Right ventricle myocardium superior (tissue), 1 donor: Measurements from ENCODE around the gene KIAA2012. TPM values are rescaled to one million over a fixed set of nuclear protein-coding genes. Genes with fewer than 3 reads are reported as not detected.
"Not testable (repeated sequence)": the region's sequence is repeated elsewhere in the genome, so short reads cannot be mapped to it uniquely, and the experiment has no call there.

ENCODE experiments used
- ATAC-seq: fragments of 200-7000 bp; cut with Tn5 transposase; one replicate; pipeline ENCODE4 v1.9.1; 2020; ENCODE audit warnings: mild to moderate bottlenecking; ENCODE audit not compliant: poor library complexity
- DNase-seq: peaks from one replicate; pipeline ENCODE4 v3.0.0-alpha.2; 2020
- intact Hi-C: fragments of 100-400 bp; cut with DNase I; formaldehyde crosslinking; loops from one replicate; pipeline ENCODE4 v1.11.2; 2022
- total RNA-seq: library from RNA; stranded (reverse); fragmentation: NEBNext Ultra II Directional; extraction: Animal tissue kit (Norgen Biotek cat#: 25700); gene quantifications from one replicate; pipeline ENCODE4 v1.2.1, GENCODE V29; 2021
- donor health status: DM: no; HTN: yes; CAD: no; lungs with severe emphysema.

Gene KIAA2012
- total RNA-seq, 1 donor from 2014 or later: not detected

- DNase-seq: no peak
- no peak for ATAC-seq
- intact Hi-C loops: no loop called here
Observed at GRCh38 chr2:202201220-202202160, 128.4 kb downstream of the KIAA2012 start.

DNA sequence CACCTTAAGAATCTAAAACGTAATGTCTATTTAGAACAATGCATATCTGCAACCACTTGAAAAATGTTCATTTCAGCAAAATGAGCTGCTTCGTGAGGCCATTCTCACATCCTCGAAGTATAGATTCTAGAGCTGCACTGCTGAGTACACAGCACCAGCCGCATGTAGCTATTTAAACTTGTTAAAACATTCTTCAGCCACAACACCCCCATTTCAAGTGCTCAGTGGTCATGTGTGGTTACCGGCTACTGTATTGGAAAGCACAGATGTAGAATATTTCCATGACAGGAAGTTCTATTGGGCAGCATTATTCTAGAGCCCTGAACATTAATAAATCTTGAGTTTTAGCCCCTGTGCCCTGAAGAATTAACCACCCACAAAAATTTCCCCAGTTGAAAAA is 130.3 kb downstream of the KIAA2012 start:
- ATAC-seq (no peak), DNase-seq (no peak)

DNA sequence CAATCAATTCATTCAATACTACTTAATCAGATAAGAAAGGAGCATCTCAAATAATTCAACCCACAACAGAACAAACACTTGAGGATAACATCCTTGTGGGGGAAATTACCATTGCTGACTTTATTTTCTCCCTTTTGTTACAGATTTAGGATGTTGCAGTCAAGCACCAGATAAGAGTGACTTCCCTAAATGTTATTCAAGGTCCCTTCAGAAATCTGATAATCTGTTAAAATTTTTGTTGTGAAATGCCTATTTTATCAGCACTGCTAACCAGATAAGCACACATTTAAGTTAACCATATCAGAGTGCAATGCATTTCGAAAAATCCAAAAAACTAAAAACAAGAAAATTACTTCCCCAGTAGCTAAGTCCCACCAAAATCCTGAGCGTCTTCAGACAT is 131.8 kb downstream of the KIAA2012 start:
- intact Hi-C loops: no loop called here
- ATAC-seq: no peak
- no peak for DNase-seq

More for the DNA sequence above, 130.3 kb downstream of the KIAA2012 start:
- intact Hi-C loops: no loop called here

GRCh38 chr2:202208526-202208925 is 135.5 kb downstream of the KIAA2012 start:
- no peak for ATAC-seq
- intact Hi-C loops: no loop called here
- no peak for DNase-seq

GRCh38 chr2:202215179-202215578 is 142.1 kb downstream of the KIAA2012 start:
- ATAC-seq (no peak), DNase-seq (no peak)
- intact Hi-C loops: no loop called here

DNA sequence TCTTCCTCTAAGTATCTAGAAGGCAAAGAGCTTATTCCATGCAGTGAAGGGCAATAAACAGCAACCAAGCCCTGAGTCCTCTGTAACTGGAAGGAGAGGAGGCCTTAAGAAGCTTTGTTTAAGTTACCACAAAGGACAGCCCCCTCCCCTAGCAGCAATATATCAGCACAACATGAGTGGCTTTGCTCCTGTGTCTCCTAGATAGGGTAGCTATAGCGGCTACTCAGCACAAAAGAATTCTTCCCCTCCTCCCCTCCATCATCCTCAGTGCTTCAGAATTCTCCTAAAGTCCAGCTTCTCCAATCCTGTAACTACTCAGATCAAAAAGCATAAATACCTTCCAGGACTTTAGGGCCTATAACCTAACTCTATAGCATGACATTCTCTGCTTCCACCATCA is 148.8 kb downstream of the KIAA2012 start:
- ATAC-seq (no peak), DNase-seq (no peak)
- intact Hi-C loops: no loop called here

DNA sequence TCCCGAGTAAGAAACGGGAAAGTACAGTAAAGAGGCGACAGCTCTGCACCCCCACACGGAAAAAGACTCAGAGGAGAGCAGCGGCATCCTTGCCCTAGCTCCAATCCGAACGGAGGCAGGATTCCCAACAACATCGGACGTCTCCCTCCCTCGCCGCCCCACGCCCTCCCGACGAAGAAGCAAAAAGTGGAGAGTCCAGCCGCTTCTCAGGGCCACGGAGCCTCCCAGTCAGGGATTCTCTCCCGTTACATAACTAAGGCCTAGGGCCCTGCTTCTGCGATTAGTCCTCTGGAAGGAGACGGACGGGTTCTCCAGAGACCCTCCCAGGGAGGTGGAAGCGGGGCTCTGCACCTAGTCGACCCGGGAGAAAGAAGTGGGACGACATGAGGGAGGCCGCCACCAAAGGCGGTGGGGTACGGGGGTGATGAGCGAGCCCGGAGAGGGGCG is 164.8 kb downstream of the KIAA2012 start:
- DNase-seq: no peak
- intact Hi-C loops: no loop called here
- peak; percentile 51 for ATAC-seq

GRCh38 chr2:202238234-202239197 is 165.5 kb downstream of the KIAA2012 start, which contains the start of gene SUMO1:
SUMO1 (minus strand) TSS chr2:202238597; CDS start chr2:202238451, 146 bp downstream.
- peak; percentile 99 for ATAC-seq
- intact Hi-C loops: no loop called here
- peak; percentile 95 for DNase-seq

GRCh38 chr2:202247710-202248109 is 174.7 kb downstream of the KIAA2012 start:
- intact Hi-C loops, ATAC-seq, DNase-seq: not testable (repeated sequence)

DNA sequence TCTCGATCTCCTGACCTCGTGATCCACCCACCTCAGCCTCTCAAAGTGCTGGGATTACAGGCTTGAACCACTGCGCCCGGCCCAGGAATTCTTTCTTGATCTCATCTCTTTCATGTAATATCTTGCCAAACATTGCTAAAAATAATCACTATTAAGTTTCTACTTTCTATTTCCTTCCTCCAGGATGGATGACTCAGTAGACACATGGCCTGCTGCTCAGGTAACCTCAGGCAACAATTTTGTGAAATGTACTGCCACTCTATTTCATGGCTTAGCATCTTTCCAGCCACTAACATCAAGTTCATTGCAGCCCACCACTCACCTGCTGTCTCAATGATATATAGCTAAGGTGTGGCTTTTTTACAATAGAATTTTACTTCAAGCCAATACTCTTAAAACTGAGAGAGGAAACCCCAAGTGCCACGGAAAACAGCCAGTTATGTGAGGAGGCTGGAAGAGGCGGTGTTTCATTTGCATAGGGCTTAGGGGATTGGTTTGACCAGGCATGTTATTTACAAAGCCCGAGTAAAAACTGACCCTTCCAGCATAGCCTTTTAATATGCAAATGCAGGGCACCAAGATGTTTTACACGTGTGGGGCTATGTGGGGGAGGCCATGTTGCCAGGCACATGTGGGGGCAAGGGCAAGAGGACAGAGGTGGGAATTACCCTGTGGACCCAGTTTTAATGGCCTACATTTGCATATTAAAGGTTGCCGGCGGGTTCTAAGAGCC is 176.6 kb downstream of the KIAA2012 start:
- no peak for DNase-seq
- no peak for ATAC-seq
- intact Hi-C loops: no loop called here

DNA sequence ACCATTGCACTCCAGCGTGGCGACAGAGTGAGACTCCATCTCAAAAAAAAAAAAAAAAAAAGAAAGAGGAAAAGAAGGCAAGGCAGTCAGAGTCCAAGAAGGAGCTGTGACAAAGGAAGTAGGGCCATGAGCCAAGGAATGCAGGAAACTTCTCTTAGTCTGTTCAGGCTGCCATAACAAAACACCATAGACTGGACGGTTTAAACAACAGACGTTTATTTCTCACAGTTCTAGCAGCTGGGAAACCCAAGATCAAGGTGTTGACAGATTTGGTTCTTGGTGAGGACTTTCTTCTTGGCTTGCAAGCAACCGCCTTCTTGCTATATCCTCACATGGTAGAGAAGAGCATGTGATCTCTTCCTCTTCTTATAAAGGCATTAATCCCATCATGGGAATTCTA is 178.4 kb downstream of the KIAA2012 start:
- ATAC-seq (no peak), DNase-seq (no peak)
- intact Hi-C loops: no loop called here

Other genes with a start within 250 kb of the KIAA2012 start
- gene FZD7, start 39.4 kb upstream of the KIAA2012 start, total RNA-seq: 25.3 TPM
- gene SUMO1, start 165.3 kb downstream of the KIAA2012 start, total RNA-seq: 64.6 TPM
- gene NOP58, start 192.5 kb downstream of the KIAA2012 start, total RNA-seq: 23.0 TPM